Tibial artery (tissue), 4 donors: ENCODE data around the gene DNAJC7.

Experiments used
- DNase-seq, 2 donors: peaks; one replicate each; pipeline ENCODE4 v3.0.0-alpha.2; 2019
- H3K27ac ChIP-seq, 2 donors: fragments of 200-600 bp; sonication (generic) in 1 of 2; 1 replicate in 1 of 2; 2 replicates in 1 of 2; pipeline ENCODE4 v1.5.1; 2018 to 2019; ENCODE audit warnings: mild to moderate bottlenecking in 1 of 2
- H3K27me3 ChIP-seq, 2 donors: fragments of 200-600 bp; sonication (generic) in 1 of 2; one replicate each; pipeline versions ENCODE4 v1.5.1 to v1.6.0; 2016 to 2019
- H3K36me3 ChIP-seq, 3 donors: fragments of 200-600 bp; sonication (generic) in 2 of 3; one replicate each; pipeline ENCODE4 v1.5.1; 2016 to 2019; ENCODE audit warnings: mild to moderate bottlenecking in 2 of 3
- H3K4me1 ChIP-seq, 4 donors: fragments of 200-600 bp; sonication (generic) in 2 of 4; 1 replicate in 3 of 4; 2 replicates in 1 of 4; pipeline ENCODE4 v1.5.1; 2016 to 2019
- H3K4me3 ChIP-seq, 2 donors: fragments of 200-600 bp; sonication (generic) in 1 of 2; 1 replicate in 1 of 2; 2 replicates in 1 of 2; pipeline ENCODE4 v1.5.1; 2018 to 2019; ENCODE audit warnings: mild to moderate bottlenecking in 2 of 2
- H3K9me3 ChIP-seq, 3 donors: fragments of 200-600 bp; sonication (generic) in 1 of 3; one replicate each; pipeline ENCODE4 v1.5.1; 2016 to 2019
- intact Hi-C: fragments of 100-400 bp; cut with DNase I; formaldehyde crosslinking; loops from one replicate; pipeline ENCODE4 v1.15.0; 2023; ENCODE audit warnings: low total_unique reads
- TF ChIP-seq, protein P1 (sequence below), 2 experiments: fragments of 200-600 bp in 1 of 2; fragments of 450-650 bp in 1 of 2; IDR thresholded peaks; one replicate each; pipeline ENCODE4 v1.5.1; 2017 to 2019; ENCODE audit warnings: antibody characterized with exemption in 2 of 2, mild to moderate bottlenecking in 1 of 2, moderate library complexity in 1 of 2

DNAJC7 gene

GRCh38 chr17:41982026-41982760 is 35.0 kb downstream of the DNAJC7 start:
- H3K36me3 ChIP-seq, result peaks cover 74 to 95% (median 82%) of the 10 kb centered on the region in 3 donors
- no peaks in the 10 kb centered on the region for H3K27me3 ChIP-seq
- intact Hi-C loops, result no loop called here
- H3K27ac ChIP-seq, result no peak overlapping the region
- peaks cover 0 to 5% (median 0%) of the 10 kb centered on the region in 4 donors for H3K4me1 ChIP-seq
- TF ChIP-seq, protein P1, sequence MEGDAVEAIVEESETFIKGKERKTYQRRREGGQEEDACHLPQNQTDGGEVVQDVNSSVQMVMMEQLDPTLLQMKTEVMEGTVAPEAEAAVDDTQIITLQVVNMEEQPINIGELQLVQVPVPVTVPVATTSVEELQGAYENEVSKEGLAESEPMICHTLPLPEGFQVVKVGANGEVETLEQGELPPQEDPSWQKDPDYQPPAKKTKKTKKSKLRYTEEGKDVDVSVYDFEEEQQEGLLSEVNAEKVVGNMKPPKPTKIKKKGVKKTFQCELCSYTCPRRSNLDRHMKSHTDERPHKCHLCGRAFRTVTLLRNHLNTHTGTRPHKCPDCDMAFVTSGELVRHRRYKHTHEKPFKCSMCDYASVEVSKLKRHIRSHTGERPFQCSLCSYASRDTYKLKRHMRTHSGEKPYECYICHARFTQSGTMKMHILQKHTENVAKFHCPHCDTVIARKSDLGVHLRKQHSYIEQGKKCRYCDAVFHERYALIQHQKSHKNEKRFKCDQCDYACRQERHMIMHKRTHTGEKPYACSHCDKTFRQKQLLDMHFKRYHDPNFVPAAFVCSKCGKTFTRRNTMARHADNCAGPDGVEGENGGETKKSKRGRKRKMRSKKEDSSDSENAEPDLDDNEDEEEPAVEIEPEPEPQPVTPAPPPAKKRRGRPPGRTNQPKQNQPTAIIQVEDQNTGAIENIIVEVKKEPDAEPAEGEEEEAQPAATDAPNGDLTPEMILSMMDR (IDR thresholded peaks at IDR 0.05), result no peak
- no peaks in the 10 kb centered on the region for H3K9me3 ChIP-seq
- no peak overlapping the region for H3K4me3 ChIP-seq
- DNase-seq, result no peak

GRCh38 chr17:41977991-41978390 is 39.2 kb downstream of the DNAJC7 start:
- intact Hi-C loops, result no loop called here
- Histone ChIP-seq H3K4me1 (peaks cover 0 to 29% (median 0%) of the 10 kb centered on the region in 4 donors), H3K4me3 (no peak overlapping the region), H3K9me3 (no peaks in the 10 kb centered on the region), H3K36me3 (peaks cover 78 to 97% (median 93%) of the 10 kb centered on the region in 3 donors), H3K27me3 (no peaks in the 10 kb centered on the region), H3K27ac (no peak overlapping the region)
- DNase-seq, result no peak
- TF ChIP-seq, protein P1 (IDR thresholded peaks at IDR 0.05), result no peak

GRCh38 chr17:41976142-41976768 is 41.0 kb downstream of the DNAJC7 start:
- Histone ChIP-seq H3K4me3 (no peak overlapping the region), H3K9me3 (no peaks in the 10 kb centered on the region), H3K4me1 (peaks cover 0 to 45% (median 0%) of the 10 kb centered on the region in 4 donors), H3K27ac (peak overlapping the region; percentile 3 to 51), H3K36me3 (peaks cover 65 to 97% (median 86%) of the 10 kb centered on the region in 3 donors), H3K27me3 (no peaks in the 10 kb centered on the region)
- no peak for DNase-seq
- TF ChIP-seq, protein P1 (IDR thresholded peaks at IDR 0.05), result no peak
- intact Hi-C loops, result no loop called here

GRCh38 chr17:41975099-41976083 is 41.8 kb downstream of the DNAJC7 start:
- H3K27ac ChIP-seq, result peak overlapping the region; percentile 3 to 51
- no peak overlapping the region for H3K4me3 ChIP-seq
- intact Hi-C loops, result no loop called here

GRCh38 chr17:41974658-41975057 is 42.6 kb downstream of the DNAJC7 start:
- TF ChIP-seq, protein P1 (IDR thresholded peaks at IDR 0.05), result no peak
- peaks cover 0 to 52% (median 7%) of the 10 kb centered on the region in 4 donors for H3K4me1 ChIP-seq
- H3K27me3 ChIP-seq, result no peaks in the 10 kb centered on the region
- intact Hi-C loops, result no loop called here
- peak in 1 of 2 donors; percentile 61 for DNase-seq
- H3K36me3 ChIP-seq, result peaks cover 51 to 93% (median 77%) of the 10 kb centered on the region in 3 donors
- no peak overlapping the region for H3K4me3 ChIP-seq
- no peak overlapping the region for H3K27ac ChIP-seq
- no peaks in the 10 kb centered on the region for H3K9me3 ChIP-seq

More at GRCh38 chr17:41975099-41976083, 41.8 kb downstream of the DNAJC7 start:
- DNase-seq, result peak in 1 of 2 donors; percentile 63
- Histone ChIP-seq H3K27me3 (no peaks in the 10 kb centered on the region), H3K4me1 (peaks cover 0 to 51% (median 6%) of the 10 kb centered on the region in 4 donors), H3K36me3 (peaks cover 58 to 94% (median 82%) of the 10 kb centered on the region in 3 donors), H3K9me3 (no peaks in the 10 kb centered on the region)
- TF ChIP-seq, protein P1 (IDR thresholded peaks at IDR 0.05), result no peak
